ENCODE data around the gene HPN. TPM values are rescaled to one million over a fixed set of nuclear protein-coding genes. Genes with fewer than 3 reads are reported as not detected.
A peak's percentile ranks its signal among the peaks of the same experiment; 100 is the strongest.

Gene HPN
- total and polyA plus RNA-seq, 5 experiments from 2014 or later: 0.16 TPM; not detected in 3

- no peak overlapping the region for H3K4me3 Mint-ChIP-seq
- H3K36me3 Mint-ChIP-seq: peaks cover 0 to 4% (median 0%) of the 10 kb centered on the region in 3 donors
- H3K27ac Mint-ChIP-seq: no peak overlapping the region
- H3K4me1 Mint-ChIP-seq: peaks cover 0 to 6% (median 3%) of the 10 kb centered on the region in 4 donors
- POLR2A ChIA-PET: no interaction called here
- H3K9me3 Mint-ChIP-seq: peaks cover 0 to 6% (median 0%) of the 10 kb centered on the region in 9 donors
- ATAC-seq: no peak
- peaks cover 0 to 17% (median 9%) of the 10 kb centered on the region in 5 donors for H3K27me3 Mint-ChIP-seq
- no peak for DNase-seq
These were observed 33.1 kb downstream of the HPN start for GRCh38 chr19:35074426-35075201.

DNA sequence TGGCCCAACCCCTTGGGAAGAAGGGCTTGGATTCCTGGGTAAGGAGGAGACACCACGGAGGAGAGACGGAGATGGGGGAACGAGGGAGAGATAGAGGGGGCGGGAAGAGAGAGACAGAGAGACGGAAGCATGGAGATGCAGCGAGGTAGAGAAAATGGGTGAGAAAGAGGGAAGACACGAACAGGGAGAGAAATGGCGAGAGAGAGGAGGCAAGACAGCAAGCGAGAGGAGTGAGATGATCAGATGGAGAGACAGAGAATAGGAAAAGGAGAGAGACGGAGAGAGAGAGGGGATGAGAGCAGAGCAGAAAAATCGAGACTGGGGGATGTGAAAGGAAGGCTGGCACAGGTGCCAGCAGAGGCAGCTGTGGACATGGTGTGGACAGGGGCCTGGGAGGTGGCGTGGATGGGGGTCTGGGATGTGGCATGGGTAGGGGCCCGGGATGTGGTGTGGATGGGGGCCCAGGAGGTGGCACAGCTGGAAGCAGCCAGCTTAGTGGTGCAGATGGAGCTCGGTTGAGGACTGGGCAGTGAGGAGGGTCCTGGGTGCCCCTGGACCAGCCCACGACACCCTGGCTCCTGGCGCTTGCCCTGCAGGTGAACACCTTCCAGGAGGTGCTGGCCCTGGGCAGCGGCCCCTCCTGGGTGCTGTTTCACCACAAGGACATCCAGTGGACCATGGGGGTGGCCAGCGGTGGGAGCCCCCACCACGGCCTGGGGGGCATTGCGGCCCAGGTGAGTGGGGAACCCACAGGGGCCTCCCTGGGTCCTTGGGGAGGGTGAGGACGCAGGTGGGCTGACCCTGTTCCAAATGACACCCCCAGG lies 33.9 kb downstream of the HPN start:
- Mint-ChIP-seq H3K4me1 (peaks cover 0 to 6% (median 3%) of the 10 kb centered on the region in 4 donors), H3K9me3 (peaks cover 0 to 5% (median 0%) of the 10 kb centered on the region in 9 donors), H3K4me3 (no peak overlapping the region), H3K27me3 (peaks cover 0 to 17% (median 9%) of the 10 kb centered on the region in 5 donors), H3K36me3 (peaks cover 0 to 4% (median 0%) of the 10 kb centered on the region in 3 donors), H3K27ac (peak overlapping the region in 1 of 10 donors; percentile 67)
- POLR2A ChIA-PET: no interaction called here
- no peak for DNase-seq
- ATAC-seq: no peak

- DNase-seq (no peak), ATAC-seq (no peak)
- POLR2A ChIA-PET: no interaction called here
- Mint-ChIP-seq H3K4me3 (no peak overlapping the region), H3K36me3 (no peaks in the 10 kb centered on the region), H3K4me1 (peaks cover 0 to 6% (median 3%) of the 10 kb centered on the region in 4 donors), H3K9me3 (no peaks in the 10 kb centered on the region), H3K27ac (no peak overlapping the region), H3K27me3 (peaks cover 0 to 17% (median 9%) of the 10 kb centered on the region in 5 donors)
These were observed 34.5 kb downstream of the HPN start for GRCh38 chr19:35076026-35076370.

- no peak for DNase-seq
- Mint-ChIP-seq H3K4me1 (peaks cover 0 to 6% (median 3%) of the 10 kb centered on the region in 4 donors), H3K4me3 (no peak overlapping the region), H3K9me3 (no peaks in the 10 kb centered on the region), H3K27me3 (peaks cover 0 to 19% (median 11%) of the 10 kb centered on the region in 5 donors), H3K27ac (no peak overlapping the region), H3K36me3 (no peaks in the 10 kb centered on the region)
- POLR2A ChIA-PET: no interaction called here
- ATAC-seq: no peak
These were observed 35.1 kb downstream of the HPN start for GRCh38 chr19:35076657-35077056.

DNA sequence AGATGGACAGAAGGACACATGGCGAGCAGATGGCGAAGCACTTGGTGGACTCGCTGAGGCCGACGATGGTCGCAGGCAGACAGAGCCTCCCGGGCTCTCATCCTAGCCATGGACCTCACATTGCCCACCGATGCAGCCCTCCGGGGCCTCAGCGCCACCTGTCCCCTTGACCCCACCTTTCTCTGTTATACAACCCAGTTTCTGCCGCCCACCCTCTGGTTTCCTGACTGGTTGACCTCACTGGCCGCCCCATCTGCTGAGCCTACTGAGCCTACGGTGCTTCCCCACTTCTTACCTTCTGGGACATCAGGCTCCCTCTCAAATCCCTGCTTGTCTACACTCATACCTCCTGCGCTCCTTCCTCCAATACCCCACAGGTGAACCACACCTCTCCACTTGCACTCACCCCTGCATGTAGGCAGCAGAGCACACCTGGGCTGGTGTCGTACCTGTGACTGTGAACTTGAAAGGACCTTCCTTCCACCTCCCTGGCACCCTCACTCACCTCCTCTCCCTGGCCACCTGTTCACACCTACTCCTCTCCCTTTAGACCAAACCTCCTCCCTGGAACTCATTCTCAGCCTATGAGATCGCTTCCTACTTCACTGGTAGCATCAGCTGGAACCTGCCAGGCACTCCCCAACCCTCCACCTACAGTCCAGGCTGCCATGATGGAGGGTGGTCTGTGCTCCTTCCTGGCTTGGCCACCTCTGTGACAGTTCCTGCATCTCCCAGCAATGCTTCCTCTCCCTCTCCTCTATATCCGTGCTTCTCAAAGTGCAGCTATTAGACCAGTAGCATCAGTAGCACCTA lies 36.1 kb downstream of the HPN start:
- DNase-seq: no peak
- peaks cover 0 to 19% (median 11%) of the 10 kb centered on the region in 5 donors for H3K27me3 Mint-ChIP-seq
- no peaks in the 10 kb centered on the region for H3K9me3 Mint-ChIP-seq
- POLR2A ChIA-PET: no interaction called here
- ATAC-seq: no peak
- H3K4me1 Mint-ChIP-seq: peaks cover 0 to 6% (median 3%) of the 10 kb centered on the region in 4 donors
- no peak overlapping the region for H3K4me3 Mint-ChIP-seq
- peak overlapping the region in 2 of 10 donors; percentile 50 to 69 for H3K27ac Mint-ChIP-seq
- no peaks in the 10 kb centered on the region for H3K36me3 Mint-ChIP-seq

- POLR2A ChIA-PET: interaction anchor here (0.6 kb wide), 1 partner anchor 893 kb away, joined by 4 read pairs; no protein-coding TSS in a partner anchor
- H3K9me3 Mint-ChIP-seq: no peaks in the 10 kb centered on the region
- H3K4me1 Mint-ChIP-seq: peaks cover 0 to 23% (median 3%) of the 10 kb centered on the region in 4 donors
- H3K36me3 Mint-ChIP-seq: no peaks in the 10 kb centered on the region
- ATAC-seq (no peak), DNase-seq (peak in 1 of 10 donors; percentile 51)
- no peak overlapping the region for H3K4me3 Mint-ChIP-seq
- H3K27me3 Mint-ChIP-seq: peaks cover 0 to 19% (median 11%) of the 10 kb centered on the region in 5 donors
- H3K27ac Mint-ChIP-seq: no peak overlapping the region
These were observed 38.3 kb downstream of the HPN start for GRCh38 chr19:35079826-35080225.

GRCh38 chr19:35080613-35081170 lies 39.2 kb downstream of the HPN start:
- no peak for ATAC-seq
- Mint-ChIP-seq H3K27me3 (peaks cover 0 to 19% (median 11%) of the 10 kb centered on the region in 5 donors), H3K36me3 (no peaks in the 10 kb centered on the region), H3K9me3 (no peaks in the 10 kb centered on the region), H3K4me3 (no peak overlapping the region), H3K4me1 (peaks cover 3 to 26% (median 5%) of the 10 kb centered on the region in 4 donors), H3K27ac (peak overlapping the region in 2 of 10 donors; percentile 22 to 44)
- DNase-seq: peak in 1 of 10 donors; percentile 24
- POLR2A ChIA-PET: interaction anchor here (0.6 kb wide), 2 partner anchors 205 to 892 kb away, joined by 4 to 5 read pairs; no protein-coding TSS in a partner anchor

GRCh38 chr19:35081201-35081600 lies 39.7 kb downstream of the HPN start:
- peak overlapping the region in 2 of 10 donors; percentile 22 to 44 for H3K27ac Mint-ChIP-seq

DNA sequence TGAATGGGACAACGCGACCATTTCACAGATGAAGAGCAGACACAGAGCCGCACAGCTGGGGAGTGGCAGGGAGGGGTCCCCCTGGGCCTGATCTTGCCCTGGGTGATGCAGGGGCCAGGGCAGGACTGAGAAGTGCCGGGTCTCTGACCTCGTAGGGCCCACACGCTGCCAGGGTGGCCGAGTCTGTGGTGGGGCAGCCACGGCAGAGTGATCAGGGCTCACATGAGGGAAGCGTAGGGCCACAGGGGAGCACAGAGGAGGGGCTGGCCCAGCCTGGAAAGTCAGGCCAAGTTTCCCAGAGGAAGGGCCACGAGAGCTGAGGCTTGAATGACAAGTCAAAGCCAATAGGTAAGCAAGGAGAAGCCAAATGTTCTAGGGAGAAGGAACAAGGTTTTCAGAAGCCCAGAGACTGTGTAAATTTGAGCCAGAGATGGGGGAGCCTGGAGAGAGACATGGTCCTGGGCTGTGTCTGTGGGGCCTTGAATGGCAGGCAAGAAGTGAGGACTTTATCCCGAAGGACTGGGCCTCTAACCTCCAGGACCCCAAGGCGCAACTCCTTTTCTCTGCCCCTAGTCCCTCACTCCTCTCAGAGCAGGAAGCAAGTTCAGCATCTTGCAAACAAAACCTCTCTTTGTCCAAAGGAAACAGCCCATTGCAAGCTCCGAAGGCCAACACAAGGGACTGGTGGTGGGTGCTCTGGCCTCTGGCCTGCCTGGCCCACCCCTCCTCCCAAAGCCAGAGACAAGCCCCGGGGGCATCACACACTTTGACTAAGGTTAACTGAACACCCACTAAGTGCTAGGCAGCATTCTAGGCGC lies 42.4 kb downstream of the HPN start:
- Mint-ChIP-seq H3K4me1 (peaks cover 1 to 47% (median 8%) of the 10 kb centered on the region in 4 donors), H3K9me3 (no peaks in the 10 kb centered on the region), H3K4me3 (peak overlapping the region in 1 of 10 donors; percentile 14), H3K27me3 (peaks cover 0 to 6% (median 0%) of the 10 kb centered on the region in 5 donors), H3K36me3 (no peaks in the 10 kb centered on the region), H3K27ac (peak overlapping the region in 1 of 10 donors; percentile 41)
- ATAC-seq (no peak), DNase-seq (peak in 1 of 10 donors; percentile 45)
- POLR2A ChIA-PET: no interaction called here

More at GRCh38 chr19:35081201-35081600, 39.7 kb downstream of the HPN start:
- H3K9me3 Mint-ChIP-seq: no peaks in the 10 kb centered on the region
- no peak for ATAC-seq
- no peak overlapping the region for H3K4me3 Mint-ChIP-seq
- no peaks in the 10 kb centered on the region for H3K36me3 Mint-ChIP-seq
- no peak for DNase-seq
- POLR2A ChIA-PET: no interaction called here
- H3K27me3 Mint-ChIP-seq: peaks cover 0 to 19% (median 11%) of the 10 kb centered on the region in 5 donors
- H3K4me1 Mint-ChIP-seq: peaks cover 6 to 31% (median 8%) of the 10 kb centered on the region in 4 donors

GRCh38 chr19:35084509-35084762 lies 42.9 kb downstream of the HPN start:
- Mint-ChIP-seq H3K4me3 (peak overlapping the region in 1 of 10 donors; percentile 14), H3K9me3 (no peaks in the 10 kb centered on the region), H3K4me1 (peaks cover 1 to 47% (median 8%) of the 10 kb centered on the region in 4 donors), H3K27me3 (peaks cover 0 to 4% (median 0%) of the 10 kb centered on the region in 5 donors), H3K36me3 (no peaks in the 10 kb centered on the region), H3K27ac (no peak overlapping the region)
- POLR2A ChIA-PET: no interaction called here
- ATAC-seq (no peak), DNase-seq (peak in 1 of 10 donors; percentile 27)

GRCh38 chr19:35085947-35086346 lies 44.4 kb downstream of the HPN start:
- Mint-ChIP-seq H3K9me3 (no peaks in the 10 kb centered on the region), H3K27ac (peak overlapping the region in 5 of 10 donors; percentile 1 to 82 (median 56)), H3K27me3 (peaks cover 0 to 12% (median 3%) of the 10 kb centered on the region in 5 donors), H3K4me3 (peak overlapping the region in 1 of 10 donors; percentile 64), H3K4me1 (peaks cover 3 to 53% (median 11%) of the 10 kb centered on the region in 4 donors), H3K36me3 (no peaks in the 10 kb centered on the region)
- POLR2A ChIA-PET: interaction anchor here (1.1 kb wide), 1 partner anchor 123 kb away, joined by 4 read pairs; no protein-coding TSS in a partner anchor
- DNase-seq: no peak
- no peak for ATAC-seq
